K562 (cell line): Measurements from ENCODE around the gene BHLHE40. TPM values are rescaled to one million over a fixed set of nuclear protein-coding genes. Genes with fewer than 3 reads are reported as not detected.

ENCODE experiments used
- ATAC-seq: fragments of 200-7000 bp; cut with Tn5 transposase; 3 replicates; pipeline ENCODE4 v1.9.1; 2020; ENCODE audit warnings: moderate library complexity
- BruUV-seq: library from RNA; stranded (reverse); fragments of 400-500 nt; replicated peaks from 2 replicates; lab custom pipeline; 2021; lab: Mats Ljungman, UMichigan
- CTCF ChIA-PET: fragments of 300-600 bp; formaldehyde crosslinking; extraction: SDS; loops from one replicate; lab custom pipeline; 2021; ENCODE audit warnings: low intra/inter-chr PET ratio; lab: Yijun Ruan, JAX
- POLR2A ChIA-PET: fragments of 300-600, 350-650 bp; sonication (Branson Sonifier 250); formaldehyde crosslinking; extraction: SDS; loops from one replicate; lab custom pipeline; 2021; ENCODE audit warnings: antibody characterized with exemption, inconsistent platforms; lab: Yijun Ruan, JAX
- DNase-seq, 4 experiments: peaks; one replicate each; pipeline versions ENCODE4 v3.0.0 to v3.0.0-alpha.2; 2011 to 2018; ENCODE audit warnings: low spot score in 3 of 4, mixed read lengths in 3 of 4; ENCODE audit errors: extremely low read depth in 1 of 4
- FAIRE-seq: peaks from 2 replicates; lab custom pipeline; 2011; peaks lifted over from hg19 to GRCh38; lab: Jason Lieb, UNC
- H2AFZ ChIP-seq: 2 replicates; pipeline ENCODE4 v1.6.0; 2011; ENCODE audit warnings: low read depth, low read length, control low read depth, inconsistent platforms
- H3K27ac ChIP-seq: fragments of 200-600 bp; 3 replicates; pipeline ENCODE4 v1.8.0; 2011; ENCODE audit warnings: low read depth, mild to moderate bottlenecking, control low read depth, inconsistent platforms, low read length, moderate library complexity, mixed read lengths; ENCODE audit errors: extremely low read depth
- H3K27me3 ChIP-seq, 2 experiments: fragments of 300-600 bp in 1 of 2; 2 replicates in 1 of 2; 3 replicates in 1 of 2; pipeline versions ENCODE4 v1.6.0 to v1.8.0; 2011; ENCODE audit warnings: inconsistent platforms in 2 of 2, low read length in 2 of 2, mild to moderate bottlenecking in 1 of 2, mixed read lengths in 1 of 2, moderate library complexity in 1 of 2; ENCODE audit not compliant: control insufficient read depth in 2 of 2, insufficient read depth in 2 of 2
- H3K36me3 ChIP-seq: fragments of 300-600 bp; 3 replicates; pipeline ENCODE4 v1.8.0; 2011; ENCODE audit warnings: mild to moderate bottlenecking, low read length, inconsistent platforms; ENCODE audit not compliant: control insufficient read depth, insufficient read depth
- H3K4me1 ChIP-seq, 2 experiments: fragments of 200-600 bp in 1 of 2; replicated peaks in 1 of 2; 2 replicates in 1 of 2; 3 replicates in 1 of 2; pipeline versions ENCODE4 v1.5.1 to v1.8.0; 2011; ENCODE audit warnings: inconsistent platforms in 2 of 2, low read length in 2 of 2, mild to moderate bottlenecking in 1 of 2, mixed read lengths in 1 of 2, moderate library complexity in 1 of 2; ENCODE audit not compliant: control insufficient read depth in 2 of 2, insufficient read depth in 2 of 2
- H3K4me2 ChIP-seq: 2 replicates; pipeline ENCODE4 v1.6.1; 2011; ENCODE audit warnings: low read length, control low read depth, inconsistent platforms, mixed read lengths; ENCODE audit not compliant: insufficient read depth
- H3K4me3 ChIP-seq: fragments of 200-600 bp; sonication (generic), shearing (Covaris generic); 2 replicates; pipeline ENCODE4 v1.5.1; 2016; ENCODE audit warnings: control low read depth, inconsistent platforms
- H3K79me2 ChIP-seq: fragments of 200-600 bp; 3 replicates; pipeline ENCODE4 v1.8.0; 2011; ENCODE audit warnings: low read length, inconsistent platforms; ENCODE audit not compliant: control insufficient read depth, insufficient read depth
- H3K9ac ChIP-seq, 2 experiments: 2 replicates each; pipeline versions ENCODE4 v1.6.0 to v1.6.1; 2011; ENCODE audit warnings: low read depth in 2 of 2, low read length in 2 of 2, control low read depth in 1 of 2, inconsistent platforms in 1 of 2, mild to moderate bottlenecking in 1 of 2, mixed read lengths in 1 of 2; ENCODE audit not compliant: insufficient read depth in 1 of 2
- H3K9me1 ChIP-seq: one replicate; pipeline ENCODE4 v1.6.0; 2011; ENCODE audit warnings: inconsistent platforms, mild to moderate bottlenecking, low read length, moderate library complexity; ENCODE audit not compliant: control insufficient read depth, insufficient read depth
- H3K9me3 ChIP-seq: replicated peaks from 2 replicates; pipeline ENCODE4 v1.5.1; 2011; ENCODE audit warnings: low read depth, low read length, inconsistent platforms; ENCODE audit not compliant: control insufficient read depth, insufficient read depth
- H4K20me1 ChIP-seq: replicated peaks from 2 replicates; pipeline ENCODE4 v1.6.1; 2011; ENCODE audit warnings: low read length, inconsistent platforms, mixed read lengths; ENCODE audit not compliant: control insufficient read depth, insufficient read depth
- FOXJ2 ChIP-seq: fragments of 200-800 bp; sonication (Bioruptor generic); IDR thresholded peaks from 2 replicates; pipeline ENCODE4 v1.6.1; 2016; ENCODE audit warnings: missing genetic modification characterization, missing compliant biosample characterization
- ILK ChIP-seq: fragments of 450-650 bp; IDR thresholded peaks from 2 replicates; pipeline ENCODE4 v1.6.1; 2016; ENCODE audit warnings: missing genetic modification characterization, low read depth, mild to moderate bottlenecking, missing compliant biosample characterization, moderate library complexity, borderline replicate concordance
- JUNB ChIP-seq: fragments of 450-650 bp; formaldehyde crosslinking; conservative IDR thresholded peaks from 2 replicates; pipeline ENCODE4 v1.4.0; 2020; ENCODE audit warnings: mild to moderate bottlenecking
- L3MBTL2 ChIP-seq: fragments of 450-650 bp; IDR thresholded peaks from 2 replicates; pipeline ENCODE4 v1.6.1; 2016; ENCODE audit warnings: mild to moderate bottlenecking, moderate library complexity
- MAFK ChIP-seq: IDR thresholded peaks from 2 replicates; pipeline ENCODE4 v1.6.1; 2011; ENCODE audit warnings: low read length, improper control_type of control experiment
- MTA2 ChIP-seq: fragments of 450-650 bp; IDR thresholded peaks from 2 replicates; pipeline ENCODE4 v1.6.1; 2016; ENCODE audit warnings: low read depth
- MTF1 ChIP-seq: fragments of 250-450 bp; sonication (Bioruptor Pico); IDR thresholded peaks from 2 replicates; pipeline ENCODE4 v1.9.0; 2021; ENCODE audit warnings: moderate library complexity, mild to moderate bottlenecking, inconsistent platforms, borderline replicate concordance
- NEUROD1 ChIP-seq: fragments of 150-350 bp; IDR thresholded peaks from 2 replicates; pipeline ENCODE4 v1.6.1; 2014; ENCODE audit warnings: borderline replicate concordance, low read length, low read depth; ENCODE audit not compliant: partially characterized antibody
- PTRF ChIP-seq: fragments of 450-650 bp; IDR thresholded peaks from 2 replicates; pipeline ENCODE4 v1.6.1; 2016; ENCODE audit warnings: mild to moderate bottlenecking, missing genetic modification characterization, missing compliant biosample characterization
- SETDB1 ChIP-seq: IDR thresholded peaks from one replicate; pipeline ENCODE4 v1.6.1; 2012; ENCODE audit warnings: low read length, control low read depth, inconsistent platforms
- SMARCA4 ChIP-seq: fragments of 450-650 bp; IDR thresholded peaks from 2 replicates; pipeline ENCODE4 v1.6.1; 2016
- ZNF174 ChIP-seq: fragments of 250-450 bp; sonication (Bioruptor Pico); IDR thresholded peaks from 2 replicates; pipeline ENCODE4 v1.4.0; 2020; ENCODE audit warnings: mild to moderate bottlenecking
- ZNF217 ChIP-seq: sonication (generic); formaldehyde crosslinking; IDR thresholded peaks from 2 replicates; pipeline ENCODE4 v1.8.0; 2022; ENCODE audit warnings: mild to moderate bottlenecking, missing genetic modification reagents
- ZNF311 ChIP-seq: fragments of 250-450 bp; sonication (Bioruptor Pico); IDR thresholded peaks from 2 replicates; pipeline ENCODE4 v1.4.0; 2020; ENCODE audit warnings: mild to moderate bottlenecking, moderate library complexity
- ZNF76 ChIP-seq: fragments of 250-450 bp; sonication (Bioruptor Pico); IDR thresholded peaks from 2 replicates; pipeline ENCODE4 v1.4.0; 2020; ENCODE audit warnings: mild to moderate bottlenecking, moderate library complexity, borderline replicate concordance
- WGBS: fragments of 100-300 bp; shearing (Covaris generic); methylation state at CpG from one replicate; pipeline ENCODE4 v1.1.6; 2016; ENCODE audit warnings: low coverage, mixed read lengths; ENCODE audit not compliant: insufficient coverage; ENCODE audit errors: missing lambda C conversion rate; 5-methylcytosine and 5-hydroxymethylcytosine counted together
- in situ Hi-C: fragments of 300-500 bp; cut with MboI; formaldehyde crosslinking; loops from 4 replicates; pipeline ENCODE4 v1.15.0; 2018; ENCODE audit warnings: inconsistent platforms, mixed read lengths
- intact Hi-C: fragments of 100-400 bp; cut with micrococcal nuclease; formaldehyde crosslinking; loops from 2 replicates; pipeline ENCODE4 v1.14.2; 2022
- polyA plus RNA-seq, 8 experiments: library from polyadenylated mRNA; depleted of rRNA in 4 of 8; stranded (reverse) in 5 of 8; unstranded in 3 of 8; fragments of >200 nt; fragmentation: Nextera tagmentation in 2 of 8; fragmentation: Illumina TruSeq in 1 of 8; extraction: Ambion mirVana in 2 of 8; extraction: Trizol in 1 of 8; gene quantifications; 2 replicates each; pipeline versions ENCODE4 v1.2.1 to v1.2.3, GENCODE V29; 2011 to 2014; ENCODE audit warnings: inconsistent platforms in 1 of 8, missing spikeins in 1 of 8
- total RNA-seq, 7 experiments: library from RNA; depleted of rRNA in 6 of 7; stranded (reverse); fragments of >200 nt in 6 of 7; fragmentation: Illumina TruSeq in 2 of 7; extraction: Trizol in 2 of 7; gene quantifications; 2 replicates each; pipeline versions ENCODE4 v1.2.1 to v1.2.3, GENCODE V29; 2011 to 2021; ENCODE audit warnings: low replicate concordance in 1 of 7
- TF ChIP-seq, protein P1 (sequence below): fragments of 450-650 bp; IDR thresholded peaks from 2 replicates; pipeline ENCODE4 v1.6.1; 2017; ENCODE audit warnings: antibody characterized with exemption
- TF ChIP-seq, protein P2 (sequence below): fragments of 250-450 bp; sonication (Bioruptor Pico); IDR thresholded peaks from 2 replicates; pipeline ENCODE4 v1.8.0; 2022; ENCODE audit warnings: inconsistent platforms
- TF ChIP-seq, protein P3 (sequence below): sonication (generic); formaldehyde crosslinking; IDR thresholded peaks from 2 replicates; pipeline ENCODE4 v1.8.0; 2022; ENCODE audit warnings: mild to moderate bottlenecking, missing genetic modification reagents
- TF ChIP-seq, protein P4 (sequence below): sonication (generic); formaldehyde crosslinking; IDR thresholded peaks from 2 replicates; pipeline ENCODE4 v1.8.1; 2023; ENCODE audit warnings: mild to moderate bottlenecking, missing genetic modification reagents

Gene BHLHE40
- total and polyA plus RNA-seq, 9 of the 15 experiments (the other 6 are each of a cell fraction or from before 2014, with no cell fraction given) = 12.0 to 83.9 (median 31.4) TPM

DNA sequence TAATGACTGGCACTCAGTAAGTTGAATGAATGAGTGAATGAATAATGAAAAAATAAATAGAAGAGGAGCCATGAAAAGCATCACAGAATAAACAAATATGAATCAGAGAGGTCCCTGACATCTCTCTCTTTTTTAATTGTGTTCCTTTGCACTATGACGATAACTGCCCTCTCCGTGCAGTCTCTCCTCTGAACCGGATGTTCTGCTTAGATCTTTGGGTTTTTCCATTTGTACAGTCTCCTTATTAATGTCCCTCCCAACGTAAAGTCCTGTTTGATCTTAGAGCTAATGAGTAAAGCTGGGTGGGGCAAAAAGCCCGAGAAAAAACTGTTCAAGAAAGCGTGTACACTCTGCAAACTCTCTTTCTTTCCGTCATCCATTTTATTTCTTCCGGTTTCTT, 28.3 kb upstream of the BHLHE40 start:
- CTCF ChIA-PET = no interaction called here
- H3K4me1 ChIP-seq = no peaks in the 10 kb centered on the region
- 0 out of 4 replicates have a peak overlapping the region, but pooled peaks of 1 of the 2 experiments have one; percentile 2 for H3K9ac ChIP-seq
- 33% methylated on average over 6 of the region's 8 CpGs for WGBS
- H3K9me1 ChIP-seq = no peaks in the 10 kb centered on the region
- FAIRE-seq = no peak
- H4K20me1 ChIP-seq = no peaks in the 10 kb centered on the region
- no peak for ATAC-seq
- DNase-seq = no peak
- no peak overlapping the region for H3K4me3 ChIP-seq
- H3K27ac ChIP-seq = no peak overlapping the region
- H3K36me3 ChIP-seq = no peaks in the 10 kb centered on the region
- no peaks in the 10 kb centered on the region for H3K27me3 ChIP-seq
- intact Hi-C loops = no loop called here
- POLR2A ChIA-PET = interaction anchor here (0.7 kb wide), 1 partner anchor 459 kb away, joined by 3 read pairs; no protein-coding TSS in a partner anchor
- no TSS peak for BruUV-seq
- H2AFZ ChIP-seq = peak overlapping the region; percentile 77
- H3K9me3 ChIP-seq = no peaks in the 10 kb centered on the region
- in situ Hi-C loops = no loop called here
- no peak overlapping the region for H3K4me2 ChIP-seq
- H3K79me2 ChIP-seq = no peaks in the 10 kb centered on the region
- TF ChIP-seq SMARCA4 (no peak), MTA2 (no peak), ZNF217 (CRISPR knock-in tag) (no peak), MTF1 (no peak), PTRF (no peak), FOXJ2 (tag) (no peak), SETDB1 (no peak), MAFK (no peak), NEUROD1 (no peak), ILK (tag) (no peak), ZNF311 (no peak), JUNB (CRISPR knock-in tag) (no peak), L3MBTL2 (no peak), ZNF174 (CRISPR knock-in tag) (no peak), ZNF76 (CRISPR knock-in tag) (no peak)
- TF ChIP-seq, protein P1, sequence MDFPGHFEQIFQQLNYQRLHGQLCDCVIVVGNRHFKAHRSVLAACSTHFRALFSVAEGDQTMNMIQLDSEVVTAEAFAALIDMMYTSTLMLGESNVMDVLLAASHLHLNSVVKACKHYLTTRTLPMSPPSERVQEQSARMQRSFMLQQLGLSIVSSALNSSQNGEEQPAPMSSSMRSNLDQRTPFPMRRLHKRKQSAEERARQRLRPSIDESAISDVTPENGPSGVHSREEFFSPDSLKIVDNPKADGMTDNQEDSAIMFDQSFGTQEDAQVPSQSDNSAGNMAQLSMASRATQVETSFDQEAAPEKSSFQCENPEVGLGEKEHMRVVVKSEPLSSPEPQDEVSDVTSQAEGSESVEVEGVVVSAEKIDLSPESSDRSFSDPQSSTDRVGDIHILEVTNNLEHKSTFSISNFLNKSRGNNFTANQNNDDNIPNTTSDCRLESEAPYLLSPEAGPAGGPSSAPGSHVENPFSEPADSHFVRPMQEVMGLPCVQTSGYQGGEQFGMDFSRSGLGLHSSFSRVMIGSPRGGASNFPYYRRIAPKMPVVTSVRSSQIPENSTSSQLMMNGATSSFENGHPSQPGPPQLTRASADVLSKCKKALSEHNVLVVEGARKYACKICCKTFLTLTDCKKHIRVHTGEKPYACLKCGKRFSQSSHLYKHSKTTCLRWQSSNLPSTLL = no peak
- TF ChIP-seq, protein P2, sequence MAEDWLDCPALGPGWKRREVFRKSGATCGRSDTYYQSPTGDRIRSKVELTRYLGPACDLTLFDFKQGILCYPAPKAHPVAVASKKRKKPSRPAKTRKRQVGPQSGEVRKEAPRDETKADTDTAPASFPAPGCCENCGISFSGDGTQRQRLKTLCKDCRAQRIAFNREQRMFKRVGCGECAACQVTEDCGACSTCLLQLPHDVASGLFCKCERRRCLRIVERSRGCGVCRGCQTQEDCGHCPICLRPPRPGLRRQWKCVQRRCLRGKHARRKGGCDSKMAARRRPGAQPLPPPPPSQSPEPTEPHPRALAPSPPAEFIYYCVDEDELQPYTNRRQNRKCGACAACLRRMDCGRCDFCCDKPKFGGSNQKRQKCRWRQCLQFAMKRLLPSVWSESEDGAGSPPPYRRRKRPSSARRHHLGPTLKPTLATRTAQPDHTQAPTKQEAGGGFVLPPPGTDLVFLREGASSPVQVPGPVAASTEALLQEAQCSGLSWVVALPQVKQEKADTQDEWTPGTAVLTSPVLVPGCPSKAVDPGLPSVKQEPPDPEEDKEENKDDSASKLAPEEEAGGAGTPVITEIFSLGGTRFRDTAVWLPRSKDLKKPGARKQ = no peak
- TF ChIP-seq, protein P3, sequence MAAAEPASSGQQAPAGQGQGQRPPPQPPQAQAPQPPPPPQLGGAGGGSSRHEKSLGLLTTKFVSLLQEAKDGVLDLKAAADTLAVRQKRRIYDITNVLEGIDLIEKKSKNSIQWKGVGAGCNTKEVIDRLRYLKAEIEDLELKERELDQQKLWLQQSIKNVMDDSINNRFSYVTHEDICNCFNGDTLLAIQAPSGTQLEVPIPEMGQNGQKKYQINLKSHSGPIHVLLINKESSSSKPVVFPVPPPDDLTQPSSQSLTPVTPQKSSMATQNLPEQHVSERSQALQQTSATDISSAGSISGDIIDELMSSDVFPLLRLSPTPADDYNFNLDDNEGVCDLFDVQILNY (CRISPR knock-in tag) = no peak
- TF ChIP-seq, protein P4, sequence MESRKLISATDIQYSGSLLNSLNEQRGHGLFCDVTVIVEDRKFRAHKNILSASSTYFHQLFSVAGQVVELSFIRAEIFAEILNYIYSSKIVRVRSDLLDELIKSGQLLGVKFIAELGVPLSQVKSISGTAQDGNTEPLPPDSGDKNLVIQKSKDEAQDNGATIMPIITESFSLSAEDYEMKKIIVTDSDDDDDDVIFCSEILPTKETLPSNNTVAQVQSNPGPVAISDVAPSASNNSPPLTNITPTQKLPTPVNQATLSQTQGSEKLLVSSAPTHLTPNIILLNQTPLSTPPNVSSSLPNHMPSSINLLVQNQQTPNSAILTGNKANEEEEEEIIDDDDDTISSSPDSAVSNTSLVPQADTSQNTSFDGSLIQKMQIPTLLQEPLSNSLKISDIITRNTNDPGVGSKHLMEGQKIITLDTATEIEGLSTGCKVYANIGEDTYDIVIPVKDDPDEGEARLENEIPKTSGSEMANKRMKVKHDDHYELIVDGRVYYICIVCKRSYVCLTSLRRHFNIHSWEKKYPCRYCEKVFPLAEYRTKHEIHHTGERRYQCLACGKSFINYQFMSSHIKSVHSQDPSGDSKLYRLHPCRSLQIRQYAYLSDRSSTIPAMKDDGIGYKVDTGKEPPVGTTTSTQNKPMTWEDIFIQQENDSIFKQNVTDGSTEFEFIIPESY (CRISPR knock-in tag) = no peak
